Astrocyte (in vitro differentiated cells and primary cell): ENCODE measurements around the gene RPP25L. TPM values are rescaled to one million over a fixed set of nuclear protein-coding genes. Genes with fewer than 3 reads are reported as not detected.

Experiments used
- DNase-seq: peaks from one replicate; pipeline ENCODE4 v3.0.0-alpha.2; 2010; ENCODE audit warnings: low read depth
- FAIRE-seq: peaks from 2 replicates; lab custom pipeline; 2011; peaks lifted over from hg19 to GRCh38; lab: Jason Lieb, UNC
- H2AFZ ChIP-seq: 2 replicates; pipeline ENCODE4 v1.6.0; 2012; ENCODE audit warnings: low read depth, low read length, inconsistent platforms
- H3K27ac ChIP-seq: 2 replicates; pipeline ENCODE4 v1.5.1; 2011; ENCODE audit warnings: low read depth, low read length, inconsistent platforms
- H3K27me3 ChIP-seq: 2 replicates; pipeline ENCODE4 v1.6.0; 2011; ENCODE audit warnings: low read length, inconsistent platforms; ENCODE audit not compliant: insufficient read depth
- H3K36me3 ChIP-seq: 2 replicates; pipeline ENCODE4 v1.5.1; 2011; ENCODE audit warnings: low read length, inconsistent platforms; ENCODE audit not compliant: insufficient read depth
- H3K4me1 ChIP-seq: 2 replicates; pipeline ENCODE4 v1.5.1; 2011; ENCODE audit warnings: low read length, inconsistent platforms; ENCODE audit not compliant: insufficient read depth
- H3K4me2 ChIP-seq: 2 replicates; pipeline ENCODE4 v1.6.0; 2012; ENCODE audit warnings: low read length, inconsistent platforms
- H3K4me3 ChIP-seq: 2 replicates; pipeline ENCODE4 v1.5.1; 2011; ENCODE audit warnings: low read depth, mild to moderate bottlenecking, low read length, inconsistent platforms; ENCODE audit not compliant: insufficient read depth
- H3K79me2 ChIP-seq: 2 replicates; pipeline ENCODE4 v1.6.0; 2012; ENCODE audit warnings: mild to moderate bottlenecking, low read length, inconsistent platforms; ENCODE audit not compliant: insufficient read depth
- H3K9ac ChIP-seq: 2 replicates; pipeline ENCODE4 v1.6.0; 2012; ENCODE audit warnings: mild to moderate bottlenecking, low read length, inconsistent platforms
- H3K9me3 ChIP-seq: 2 replicates; pipeline ENCODE4 v1.5.1; 2012; ENCODE audit warnings: low read depth, mild to moderate bottlenecking, low read length, inconsistent platforms; ENCODE audit not compliant: insufficient read depth
- H4K20me1 ChIP-seq: 2 replicates; pipeline ENCODE4 v1.6.0; 2012; ENCODE audit warnings: low read length, inconsistent platforms; ENCODE audit not compliant: insufficient read depth
- H3K27ac Mint-ChIP-seq: one replicate; pipeline ENCODE4 v1.8.0; 2021; ENCODE audit warnings: mild to moderate bottlenecking, mixed read lengths; ENCODE audit not compliant: unreplicated experiment
- H3K27me3 Mint-ChIP-seq: one replicate; pipeline ENCODE4 v1.8.0; 2021; ENCODE audit warnings: low read depth, mixed read lengths; ENCODE audit not compliant: unreplicated experiment
- H3K36me3 Mint-ChIP-seq: one replicate; pipeline ENCODE4 v1.8.0; 2021; ENCODE audit warnings: low read depth, mixed read lengths; ENCODE audit not compliant: unreplicated experiment
- H3K4me1 Mint-ChIP-seq: one replicate; pipeline ENCODE4 v1.8.0; 2021; ENCODE audit warnings: low read depth, mixed read lengths; ENCODE audit not compliant: unreplicated experiment
- H3K4me3 Mint-ChIP-seq: one replicate; pipeline ENCODE4 v1.8.0; 2021; ENCODE audit warnings: mild to moderate bottlenecking, moderate library complexity, mixed read lengths; ENCODE audit not compliant: unreplicated experiment
- H3K9me3 Mint-ChIP-seq: one replicate; pipeline ENCODE4 v1.8.0; 2021; ENCODE audit warnings: mild to moderate bottlenecking, mixed read lengths; ENCODE audit not compliant: unreplicated experiment
- EZH2 ChIP-seq: IDR thresholded peaks from 2 replicates; pipeline ENCODE4 v1.6.1; 2012; ENCODE audit warnings: mild to moderate bottlenecking, low read length, inconsistent platforms; ENCODE audit not compliant: insufficient read depth
- total RNA-seq: library from RNA; stranded (reverse); gene quantifications from 2 replicates; pipeline ENCODE4 v1.2.1, GENCODE V29; 2021
- TF ChIP-seq, protein P1 (sequence below): IDR thresholded peaks from 2 replicates; pipeline ENCODE4 v1.5.1; 2011; ENCODE audit warnings: low read depth, mild to moderate bottlenecking, inconsistent platforms, low read length, moderate library complexity; ENCODE audit not compliant: insufficient read depth

RPP25L gene
- total RNA-seq, 1 donor from 2014 or later: 13.9 TPM

DNA sequence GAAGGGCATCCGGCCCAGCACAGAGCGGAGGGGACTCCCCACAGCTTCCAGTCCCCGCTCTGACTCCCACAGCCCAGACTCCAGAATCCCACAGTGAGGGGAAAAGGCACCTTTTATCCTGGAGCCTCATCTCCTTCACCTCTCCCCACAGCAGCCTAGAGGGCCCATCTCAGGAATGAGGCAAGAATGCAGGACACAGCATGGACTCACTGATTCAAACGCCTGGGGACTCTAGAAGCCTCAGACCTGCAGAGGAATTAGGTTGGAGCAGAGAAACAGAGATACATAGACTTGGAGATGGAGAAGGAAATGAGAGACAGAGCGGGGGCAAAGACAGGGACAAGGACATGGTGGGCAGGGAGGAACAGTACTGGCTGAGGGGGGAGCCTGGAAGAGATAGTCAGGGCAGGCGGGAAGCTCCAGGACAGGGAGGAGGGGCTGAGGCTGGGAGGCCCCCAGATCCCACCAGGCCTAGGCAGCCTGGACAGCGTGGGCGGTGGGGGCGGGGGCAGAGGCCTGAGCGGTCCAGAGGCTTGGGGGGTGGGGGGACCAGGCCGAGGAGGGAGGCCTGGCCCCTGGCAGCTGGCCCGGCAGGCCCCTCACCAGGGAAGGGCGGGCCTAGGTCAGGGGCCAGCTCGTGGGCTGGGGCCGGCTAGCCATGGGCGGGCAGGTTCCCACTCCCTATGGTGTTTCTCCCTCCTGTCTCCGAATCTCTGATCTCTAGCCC is 38.1 kb downstream of the RPP25L start:
- H3K27ac ChIP-seq: no peak overlapping the region
- no peaks in the 10 kb centered on the region for H3K36me3 ChIP-seq
- no peaks in the 10 kb centered on the region for H3K79me2 ChIP-seq
- Mint-ChIP-seq H3K9me3 (no peaks in the 10 kb centered on the region), H3K36me3 (no peaks in the 10 kb centered on the region), H3K27me3 (peaks cover 29% of the 10 kb centered on the region), H3K27ac (no peak overlapping the region), H3K4me1 (peaks cover 36% of the 10 kb centered on the region), H3K4me3 (no peak overlapping the region)
- peaks cover 4% of the 10 kb centered on the region for H3K4me1 ChIP-seq
- H3K9me3 ChIP-seq: no peaks in the 10 kb centered on the region
- FAIRE-seq (no peak), DNase-seq (no peak)
- peaks cover 13% of the 10 kb centered on the region for H4K20me1 ChIP-seq
- no peak overlapping the region for H3K4me2 ChIP-seq
- no peak overlapping the region for H2AFZ ChIP-seq
- no peak overlapping the region for H3K9ac ChIP-seq
- peaks cover 46% of the 10 kb centered on the region for H3K27me3 ChIP-seq
- TF ChIP-seq, protein P1, sequence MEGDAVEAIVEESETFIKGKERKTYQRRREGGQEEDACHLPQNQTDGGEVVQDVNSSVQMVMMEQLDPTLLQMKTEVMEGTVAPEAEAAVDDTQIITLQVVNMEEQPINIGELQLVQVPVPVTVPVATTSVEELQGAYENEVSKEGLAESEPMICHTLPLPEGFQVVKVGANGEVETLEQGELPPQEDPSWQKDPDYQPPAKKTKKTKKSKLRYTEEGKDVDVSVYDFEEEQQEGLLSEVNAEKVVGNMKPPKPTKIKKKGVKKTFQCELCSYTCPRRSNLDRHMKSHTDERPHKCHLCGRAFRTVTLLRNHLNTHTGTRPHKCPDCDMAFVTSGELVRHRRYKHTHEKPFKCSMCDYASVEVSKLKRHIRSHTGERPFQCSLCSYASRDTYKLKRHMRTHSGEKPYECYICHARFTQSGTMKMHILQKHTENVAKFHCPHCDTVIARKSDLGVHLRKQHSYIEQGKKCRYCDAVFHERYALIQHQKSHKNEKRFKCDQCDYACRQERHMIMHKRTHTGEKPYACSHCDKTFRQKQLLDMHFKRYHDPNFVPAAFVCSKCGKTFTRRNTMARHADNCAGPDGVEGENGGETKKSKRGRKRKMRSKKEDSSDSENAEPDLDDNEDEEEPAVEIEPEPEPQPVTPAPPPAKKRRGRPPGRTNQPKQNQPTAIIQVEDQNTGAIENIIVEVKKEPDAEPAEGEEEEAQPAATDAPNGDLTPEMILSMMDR: no peak
- no peak for TF ChIP-seq EZH2
- H3K4me3 ChIP-seq: no peak overlapping the region

DNA sequence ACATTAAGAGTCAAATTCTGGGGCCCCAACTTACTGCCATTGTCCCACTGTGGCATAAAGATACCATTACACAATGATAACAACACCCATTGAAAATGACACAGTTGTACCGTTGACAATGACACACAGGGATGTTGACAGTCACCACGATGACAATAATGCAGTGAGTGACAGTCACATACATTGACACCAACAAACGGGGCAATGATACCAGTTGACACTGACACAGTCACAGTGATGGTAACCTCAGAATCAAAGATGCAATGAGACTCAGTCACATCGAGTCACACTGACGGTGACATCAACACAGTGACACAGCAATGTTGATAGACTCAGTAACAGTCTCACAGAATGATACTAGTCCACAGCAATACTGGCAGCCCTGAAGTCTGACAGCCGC is 39.3 kb downstream of the RPP25L start:
- H3K9me3 Mint-ChIP-seq: peaks cover 1% of the 10 kb centered on the region
- Histone ChIP-seq H3K9ac (no peak overlapping the region), H3K4me2 (no peak overlapping the region), H3K36me3 (no peaks in the 10 kb centered on the region), H3K4me3 (no peak overlapping the region), H3K27ac (no peak overlapping the region), H3K27me3 (peaks cover 40% of the 10 kb centered on the region), H3K79me2 (no peaks in the 10 kb centered on the region), H3K4me1 (no peaks in the 10 kb centered on the region), H2AFZ (no peak overlapping the region), H3K9me3 (no peaks in the 10 kb centered on the region), H4K20me1 (peaks cover 10% of the 10 kb centered on the region)
- TF ChIP-seq, protein P1: no peak
- TF ChIP-seq EZH2: no peak
- peaks cover 32% of the 10 kb centered on the region for H3K4me1 Mint-ChIP-seq
- DNase-seq (no peak), FAIRE-seq (no peak)
- no peak overlapping the region for H3K4me3 Mint-ChIP-seq
- peaks cover 2% of the 10 kb centered on the region for H3K36me3 Mint-ChIP-seq
- H3K27me3 Mint-ChIP-seq: peaks cover 37% of the 10 kb centered on the region
- H3K27ac Mint-ChIP-seq: no peak overlapping the region

DNA sequence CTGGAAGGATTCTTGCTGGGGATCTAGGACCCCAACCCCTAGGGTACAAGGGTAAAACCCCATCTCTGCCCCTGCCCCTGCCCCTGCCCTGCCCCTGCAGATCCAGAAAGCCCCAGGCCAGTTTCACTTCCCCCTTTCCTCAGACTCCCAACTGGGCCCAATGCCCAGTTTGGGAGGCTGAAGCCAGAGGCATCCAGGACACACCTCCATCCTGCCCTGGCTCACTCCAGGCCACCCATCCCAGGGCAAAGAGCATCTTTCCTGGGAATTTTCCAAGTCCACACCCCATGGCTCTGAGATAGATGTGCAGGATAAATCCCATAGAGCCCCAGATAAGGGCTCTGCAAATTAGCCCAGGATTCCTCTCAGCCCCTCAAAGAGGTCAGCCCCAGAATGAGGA is 39.8 kb downstream of the RPP25L start:
- Mint-ChIP-seq H3K27me3 (peaks cover 42% of the 10 kb centered on the region), H3K9me3 (peaks cover 1% of the 10 kb centered on the region), H3K4me3 (no peak overlapping the region), H3K4me1 (peaks cover 29% of the 10 kb centered on the region), H3K27ac (no peak overlapping the region), H3K36me3 (peaks cover 5% of the 10 kb centered on the region)
- Histone ChIP-seq H4K20me1 (peaks cover 8% of the 10 kb centered on the region), H3K9me3 (no peaks in the 10 kb centered on the region), H3K4me3 (no peak overlapping the region), H3K27ac (no peak overlapping the region), H3K36me3 (no peaks in the 10 kb centered on the region), H3K27me3 (peaks cover 42% of the 10 kb centered on the region), H3K9ac (no peak overlapping the region), H3K4me1 (no peaks in the 10 kb centered on the region), H3K79me2 (no peaks in the 10 kb centered on the region), H3K4me2 (no peak overlapping the region), H2AFZ (no peak overlapping the region)
- DNase-seq (no peak), FAIRE-seq (no peak)
- no peak for TF ChIP-seq EZH2
